OCI-LY7 (cell line): ENCODE data around the gene DENND1B.

ENCODE experiments used
- CTCF ChIP-seq: fragments of 200-600 bp; sonication (generic); conservative IDR thresholded peaks from 2 replicates; pipeline ENCODE4 v1.5.1; 2014; ENCODE audit warnings: mild to moderate bottlenecking, antibody characterized with exemption, low read length, moderate library complexity, mixed read lengths
- EZH2phosphoT487 ChIP-seq: fragments of 200-600 bp; sonication (generic); IDR thresholded peaks from 2 replicates; pipeline ENCODE4 v1.6.1; 2018; ENCODE audit warnings: low read depth, borderline replicate concordance, mild to moderate bottlenecking, mixed run types, antibody characterized with exemption, low read length, moderate library complexity, mixed read lengths

GRCh38 chr1:197705941-197706340 is 69.3 kb downstream of the DENND1B start:
- TF ChIP-seq CTCF = no peak
- no peak for TF ChIP-seq EZH2phosphoT487
